Measurements from ENCODE around the gene EBPL. TPM values are rescaled to one million over a fixed set of nuclear protein-coding genes. Genes with fewer than 3 reads are reported as not detected.

Gene EBPL
- total and polyA plus RNA-seq, 9 of the 15 experiments (the other 6 are each of a cell fraction or from before 2014, with no cell fraction given) = 5.2 to 68.3 (median 43.0) TPM

DNA sequence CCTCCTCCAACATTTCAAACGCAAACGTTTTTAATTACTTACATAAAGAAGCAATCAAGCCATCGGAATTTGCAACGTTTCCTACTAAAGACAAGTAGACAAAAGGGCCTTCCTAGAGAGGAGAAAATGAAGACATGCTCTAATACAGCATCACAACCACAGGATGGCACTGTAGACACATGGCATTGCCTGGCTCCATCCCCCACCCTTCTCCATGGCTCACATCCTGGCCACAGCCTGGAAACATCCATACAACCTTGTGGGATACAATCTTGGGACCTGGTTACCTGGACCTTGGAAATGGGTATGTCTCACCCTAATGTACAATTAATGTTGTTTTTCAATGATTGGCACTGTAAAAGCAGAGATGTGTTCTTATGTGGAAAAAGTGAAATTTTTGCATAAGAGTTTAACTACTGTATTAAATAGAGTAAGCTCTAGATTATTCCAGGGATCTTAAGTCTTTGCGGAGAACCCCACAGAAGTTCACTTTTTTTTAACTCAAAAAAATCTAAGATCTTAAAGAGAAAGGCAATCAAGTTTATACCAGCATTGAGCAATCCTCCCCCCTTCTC, 21.5 kb downstream of the EBPL start (continued):
- TF ChIP-seq, protein P1, sequence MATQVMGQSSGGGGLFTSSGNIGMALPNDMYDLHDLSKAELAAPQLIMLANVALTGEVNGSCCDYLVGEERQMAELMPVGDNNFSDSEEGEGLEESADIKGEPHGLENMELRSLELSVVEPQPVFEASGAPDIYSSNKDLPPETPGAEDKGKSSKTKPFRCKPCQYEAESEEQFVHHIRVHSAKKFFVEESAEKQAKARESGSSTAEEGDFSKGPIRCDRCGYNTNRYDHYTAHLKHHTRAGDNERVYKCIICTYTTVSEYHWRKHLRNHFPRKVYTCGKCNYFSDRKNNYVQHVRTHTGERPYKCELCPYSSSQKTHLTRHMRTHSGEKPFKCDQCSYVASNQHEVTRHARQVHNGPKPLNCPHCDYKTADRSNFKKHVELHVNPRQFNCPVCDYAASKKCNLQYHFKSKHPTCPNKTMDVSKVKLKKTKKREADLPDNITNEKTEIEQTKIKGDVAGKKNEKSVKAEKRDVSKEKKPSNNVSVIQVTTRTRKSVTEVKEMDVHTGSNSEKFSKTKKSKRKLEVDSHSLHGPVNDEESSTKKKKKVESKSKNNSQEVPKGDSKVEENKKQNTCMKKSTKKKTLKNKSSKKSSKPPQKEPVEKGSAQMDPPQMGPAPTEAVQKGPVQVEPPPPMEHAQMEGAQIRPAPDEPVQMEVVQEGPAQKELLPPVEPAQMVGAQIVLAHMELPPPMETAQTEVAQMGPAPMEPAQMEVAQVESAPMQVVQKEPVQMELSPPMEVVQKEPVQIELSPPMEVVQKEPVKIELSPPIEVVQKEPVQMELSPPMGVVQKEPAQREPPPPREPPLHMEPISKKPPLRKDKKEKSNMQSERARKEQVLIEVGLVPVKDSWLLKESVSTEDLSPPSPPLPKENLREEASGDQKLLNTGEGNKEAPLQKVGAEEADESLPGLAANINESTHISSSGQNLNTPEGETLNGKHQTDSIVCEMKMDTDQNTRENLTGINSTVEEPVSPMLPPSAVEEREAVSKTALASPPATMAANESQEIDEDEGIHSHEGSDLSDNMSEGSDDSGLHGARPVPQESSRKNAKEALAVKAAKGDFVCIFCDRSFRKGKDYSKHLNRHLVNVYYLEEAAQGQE (IDR thresholded peaks at IDR 0.05; ENCODE audit: borderline replicate concordance) = peak; percentile 70
- TF ChIP-seq, protein P1 (CRISPR knock-in tag; IDR thresholded peaks at IDR 0.05; ENCODE audit: low read depth) = no peak
- TF ChIP-seq, protein P2, sequence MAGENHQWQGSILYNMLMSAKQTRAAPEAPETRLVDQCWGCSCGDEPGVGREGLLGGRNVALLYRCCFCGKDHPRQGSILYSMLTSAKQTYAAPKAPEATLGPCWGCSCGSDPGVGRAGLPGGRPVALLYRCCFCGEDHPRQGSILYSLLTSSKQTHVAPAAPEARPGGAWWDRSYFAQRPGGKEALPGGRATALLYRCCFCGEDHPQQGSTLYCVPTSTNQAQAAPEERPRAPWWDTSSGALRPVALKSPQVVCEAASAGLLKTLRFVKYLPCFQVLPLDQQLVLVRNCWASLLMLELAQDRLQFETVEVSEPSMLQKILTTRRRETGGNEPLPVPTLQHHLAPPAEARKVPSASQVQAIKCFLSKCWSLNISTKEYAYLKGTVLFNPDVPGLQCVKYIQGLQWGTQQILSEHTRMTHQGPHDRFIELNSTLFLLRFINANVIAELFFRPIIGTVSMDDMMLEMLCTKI (IDR thresholded peaks at IDR 0.05; ENCODE audit: partially characterized antibody) = no peak
- TF ChIP-seq, protein P3, sequence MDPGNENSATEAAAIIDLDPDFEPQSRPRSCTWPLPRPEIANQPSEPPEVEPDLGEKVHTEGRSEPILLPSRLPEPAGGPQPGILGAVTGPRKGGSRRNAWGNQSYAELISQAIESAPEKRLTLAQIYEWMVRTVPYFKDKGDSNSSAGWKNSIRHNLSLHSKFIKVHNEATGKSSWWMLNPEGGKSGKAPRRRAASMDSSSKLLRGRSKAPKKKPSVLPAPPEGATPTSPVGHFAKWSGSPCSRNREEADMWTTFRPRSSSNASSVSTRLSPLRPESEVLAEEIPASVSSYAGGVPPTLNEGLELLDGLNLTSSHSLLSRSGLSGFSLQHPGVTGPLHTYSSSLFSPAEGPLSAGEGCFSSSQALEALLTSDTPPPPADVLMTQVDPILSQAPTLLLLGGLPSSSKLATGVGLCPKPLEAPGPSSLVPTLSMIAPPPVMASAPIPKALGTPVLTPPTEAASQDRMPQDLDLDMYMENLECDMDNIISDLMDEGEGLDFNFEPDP (CRISPR knock-in tag; IDR thresholded peaks at IDR 0.05) = no peak
- peak; percentile 44; the same call in 1 of the 2 replicates for TF ChIP-seq SMC3 (conservative IDR thresholded peaks at IDR 0.05; ENCODE audit: insufficient read depth, low read depth, low read length)
